GM19468 (cell line): Measurements from ENCODE around the gene ANKRD34A.

Source experiments
- ATAC-seq: cut with Tn5 transposase; IDR thresholded peaks from one replicate; pipeline ENCODE4 v1.9.1; 2021; ENCODE audit warnings: mild to moderate bottlenecking, moderate library complexity, moderate number of reproducible peaks; ENCODE audit not compliant: unreplicated experiment; ENCODE audit errors: extremely low read depth

Gene ANKRD34A

DNA sequence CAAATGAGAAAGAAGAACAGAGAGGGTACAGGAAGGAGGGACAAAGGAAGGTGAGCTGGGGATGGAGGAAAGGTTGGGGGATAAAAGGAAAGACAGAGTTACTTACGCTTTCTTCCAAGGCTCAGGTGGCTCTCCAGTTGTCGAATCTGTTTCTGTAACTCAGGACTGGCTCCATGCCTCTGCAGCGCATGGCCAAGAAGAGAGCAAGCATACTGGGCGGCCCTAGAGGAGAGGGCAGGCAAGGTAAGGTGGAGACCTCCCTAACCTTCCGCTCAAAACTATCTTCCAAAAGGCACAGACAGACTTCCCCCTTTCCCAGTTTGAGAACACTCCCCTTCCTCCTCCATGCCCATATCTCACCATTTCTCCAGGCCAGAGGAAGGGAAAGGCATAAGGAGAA lies 46.8 kb downstream of the ANKRD34A start:
- ATAC-seq, result no peak

DNA sequence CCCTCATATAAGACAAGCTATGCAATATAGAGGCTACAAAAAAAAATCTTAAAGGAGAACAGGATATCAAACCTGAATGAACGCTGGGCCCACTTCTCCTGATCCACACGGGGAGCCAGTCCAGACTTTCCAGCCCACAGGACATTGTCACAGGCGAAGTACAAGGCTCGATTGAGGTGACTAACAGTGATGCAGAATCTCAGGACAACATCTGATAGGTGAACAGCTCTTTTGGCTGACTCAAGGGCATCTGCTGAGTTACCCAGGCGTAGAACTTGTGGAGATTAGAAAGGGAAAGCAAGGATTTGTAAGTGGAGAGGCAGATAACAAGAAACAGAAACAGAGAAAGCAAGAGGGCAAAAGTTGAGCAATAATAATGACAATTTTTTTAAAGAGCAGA lies 47.6 kb downstream of the ANKRD34A start:
- no peak for ATAC-seq

DNA sequence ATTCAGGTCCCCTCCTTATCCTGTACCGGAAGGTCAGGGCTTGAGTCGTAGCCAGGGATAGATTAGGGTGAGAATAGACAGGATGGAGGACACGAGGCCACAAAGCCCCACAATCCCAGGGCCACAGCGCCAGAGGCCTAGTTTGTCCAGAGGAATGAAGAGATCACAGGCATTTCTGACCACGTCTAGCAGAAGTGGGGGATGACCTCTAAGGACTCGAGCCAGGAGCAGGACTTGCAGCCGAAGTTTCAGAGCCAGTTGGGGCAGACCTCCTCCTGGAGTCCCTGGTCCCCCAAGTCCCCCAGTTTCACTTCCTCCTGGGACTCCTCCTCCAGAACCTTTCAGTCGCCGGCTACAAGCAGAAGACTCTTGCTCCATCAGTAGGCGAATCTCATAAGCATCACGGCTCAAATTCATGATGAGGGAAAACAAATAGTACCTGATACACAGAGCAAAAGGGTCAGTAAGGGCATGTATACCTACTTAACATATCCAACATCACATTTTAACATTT lies 52.2 kb downstream of the ANKRD34A start:
- ATAC-seq, result no peak
